HUES64 (cell line): ENCODE results near the gene SLC45A1.

Experiments used
- H3K27ac ChIP-seq: 2 replicates; pipeline ENCODE4 v1.7.0; 2013; ENCODE audit warnings: low read depth, low read length, inconsistent platforms
- H3K27me3 ChIP-seq: 2 replicates; pipeline ENCODE4 v1.6.1; 2013; ENCODE audit warnings: mild to moderate bottlenecking, low read length; ENCODE audit not compliant: insufficient read depth
- H3K36me3 ChIP-seq: 2 replicates; pipeline ENCODE4 v1.6.1; 2013; ENCODE audit warnings: mild to moderate bottlenecking, low read length; ENCODE audit not compliant: insufficient read depth
- H3K4me1 ChIP-seq: 2 replicates; pipeline ENCODE4 v1.6.1; 2013; ENCODE audit warnings: mild to moderate bottlenecking, low read length, moderate library complexity; ENCODE audit not compliant: insufficient read depth
- H3K4me3 ChIP-seq: 2 replicates; pipeline ENCODE4 v1.5.1; 2013; ENCODE audit warnings: mild to moderate bottlenecking, low read length, moderate library complexity
- H3K9ac ChIP-seq: 2 replicates; pipeline ENCODE4 v1.6.1; 2013; ENCODE audit warnings: mild to moderate bottlenecking, low read depth, low read length
- H3K9me3 ChIP-seq: 2 replicates; pipeline ENCODE4 v1.6.1; 2013; ENCODE audit warnings: low read depth, low read length; ENCODE audit not compliant: insufficient read depth
- WGBS: fragments of 150-250, 120-280 bp; methylation state at CpG from one replicate; pipeline ENCODE4 v1.1.7; 2013; ENCODE audit warnings: missing lambda C conversion rate; 5-methylcytosine and 5-hydroxymethylcytosine counted together

Gene SLC45A1

GRCh38 chr1:8364528-8365442 lies 46.9 kb downstream of the SLC45A1 start:
- Histone ChIP-seq H3K27me3 (no peaks in the 10 kb centered on the region), H3K4me1 (peaks cover 2% of the 10 kb centered on the region; the same call in 1 of the 2 replicates), H3K36me3 (peaks cover 51% of the 10 kb centered on the region), H3K4me3 (no peak overlapping the region), H3K9me3 (no peaks in the 10 kb centered on the region), H3K9ac (no peak overlapping the region), H3K27ac (no peak overlapping the region)
- 97% methylated on average over 29 of the region's 29 CpGs for WGBS

GRCh38 chr1:8365661-8366362 lies 47.9 kb downstream of the SLC45A1 start:
- Histone ChIP-seq H3K27ac (no peak overlapping the region), H3K9me3 (no peaks in the 10 kb centered on the region), H3K4me3 (no peak overlapping the region), H3K36me3 (peaks cover 51% of the 10 kb centered on the region), H3K9ac (no peak overlapping the region), H3K27me3 (no peaks in the 10 kb centered on the region), H3K4me1 (peaks cover 12% of the 10 kb centered on the region)
- 96% methylated on average over 24 of the region's 24 CpGs for WGBS

GRCh38 chr1:8367571-8368194 lies 49.8 kb downstream of the SLC45A1 start:
- Histone ChIP-seq H3K9me3 (no peaks in the 10 kb centered on the region), H3K36me3 (peaks cover 40% of the 10 kb centered on the region), H3K9ac (no peak overlapping the region), H3K27me3 (no peaks in the 10 kb centered on the region), H3K4me3 (no peak overlapping the region), H3K27ac (no peak overlapping the region), H3K4me1 (peaks cover 31% of the 10 kb centered on the region)
- 92% methylated on average over 8 of the region's 8 CpGs for WGBS

- H3K27ac ChIP-seq = no peak overlapping the region
- no peak overlapping the region for H3K9ac ChIP-seq
- no peak overlapping the region for H3K4me3 ChIP-seq
- H3K9me3 ChIP-seq = no peaks in the 10 kb centered on the region
- H3K36me3 ChIP-seq = peaks cover 33% of the 10 kb centered on the region
- peaks cover 44% of the 10 kb centered on the region for H3K4me1 ChIP-seq
- no peaks in the 10 kb centered on the region for H3K27me3 ChIP-seq
- 93% methylated on average over 3 of the region's 5 CpGs for WGBS
Observed at GRCh38 chr1:8368956-8369639, 51.2 kb downstream of the SLC45A1 start.

- Histone ChIP-seq H3K4me1 (peaks cover 51% of the 10 kb centered on the region), H3K9ac (no peak overlapping the region), H3K36me3 (peaks cover 23% of the 10 kb centered on the region), H3K9me3 (no peaks in the 10 kb centered on the region), H3K27ac (no peak overlapping the region), H3K27me3 (no peaks in the 10 kb centered on the region), H3K4me3 (no peak overlapping the region)
- 81% methylated on average over 14 of the region's 14 CpGs for WGBS
Observed at GRCh38 chr1:8370046-8370881, 52.4 kb downstream of the SLC45A1 start.

- no peaks in the 10 kb centered on the region for H3K9me3 ChIP-seq
- 95% methylated on average over 5 of the region's 5 CpGs for WGBS
- H3K36me3 ChIP-seq = peaks cover 17% of the 10 kb centered on the region
- no peak overlapping the region for H3K9ac ChIP-seq
- 0 out of 2 replicates have a peak overlapping the region, but pooled peaks have one; percentile 38 for H3K27ac ChIP-seq
- H3K4me1 ChIP-seq = peaks cover 51% of the 10 kb centered on the region
- H3K27me3 ChIP-seq = no peaks in the 10 kb centered on the region
- H3K4me3 ChIP-seq = no peak overlapping the region
Observed at GRCh38 chr1:8370905-8371315, 53.0 kb downstream of the SLC45A1 start.

GRCh38 chr1:8371372-8371991 lies 53.6 kb downstream of the SLC45A1 start:
- Histone ChIP-seq H3K27me3 (no peaks in the 10 kb centered on the region), H3K36me3 (peaks cover 11% of the 10 kb centered on the region; the same call in 1 of the 2 replicates), H3K4me1 (peaks cover 51% of the 10 kb centered on the region), H3K27ac (peak overlapping the region; percentile 38; the same call in 1 of the 2 replicates), H3K4me3 (no peak overlapping the region), H3K9me3 (no peaks in the 10 kb centered on the region), H3K9ac (0 out of 2 replicates have a peak overlapping the region, but pooled peaks have one; percentile 11)
- WGBS = 82% methylated on average over 9 of the region's 9 CpGs

GRCh38 chr1:8373125-8373524 lies 55.2 kb downstream of the SLC45A1 start:
- Histone ChIP-seq H3K4me3 (no peak overlapping the region), H3K4me1 (peaks cover 48% of the 10 kb centered on the region), H3K9ac (no peak overlapping the region), H3K36me3 (0 out of 2 replicates have a peak, but pooled peaks cover 9% of the 10 kb centered on the region), H3K27ac (peak overlapping the region; percentile 62), H3K27me3 (no peaks in the 10 kb centered on the region), H3K9me3 (no peaks in the 10 kb centered on the region)
- 84% methylated on average over 2 of the region's 3 CpGs for WGBS

- H3K27ac ChIP-seq = peak overlapping the region; percentile 62
- H3K4me3 ChIP-seq = no peak overlapping the region
- H3K36me3 ChIP-seq = 0 out of 2 replicates have a peak, but pooled peaks cover 9% of the 10 kb centered on the region
- H3K4me1 ChIP-seq = peaks cover 53% of the 10 kb centered on the region
- no peak overlapping the region for H3K9ac ChIP-seq
- no peaks in the 10 kb centered on the region for H3K27me3 ChIP-seq
- H3K9me3 ChIP-seq = no peaks in the 10 kb centered on the region
- WGBS = 57% methylated on average over 19 of the region's 19 CpGs
Observed at GRCh38 chr1:8373581-8374241, 55.8 kb downstream of the SLC45A1 start.
